HepG2 (cell line): Measurements from ENCODE around the gene ZNF331. TPM values are rescaled to one million over a fixed set of nuclear protein-coding genes. Genes with fewer than 3 reads are reported as not detected.
A peak's percentile ranks its signal among the peaks of the same experiment; 100 is the strongest.

Experiments used
- CSRNP1 ChIP-seq: sonication (generic); formaldehyde crosslinking; IDR thresholded peaks from 2 replicates; pipeline ENCODE4 v1.8.1; 2023; ENCODE audit warnings: mild to moderate bottlenecking, missing genetic modification reagents
- FOXP1 ChIP-seq, 2 experiments: fragments of 450-650 bp in 1 of 2; IDR thresholded peaks; 2 replicates each; pipeline ENCODE4 v1.6.1; 2017 to 2018; ENCODE audit warnings: antibody characterized with exemption in 1 of 2
- GATAD1 ChIP-seq: IDR thresholded peaks from 2 replicates; pipeline ENCODE4 v1.6.1; 2016; ENCODE audit warnings: missing genetic modification reagents, missing compliant biosample characterization
- HDAC1 ChIP-seq: sonication (generic); formaldehyde crosslinking; IDR thresholded peaks from 2 replicates; pipeline ENCODE4 v1.5.1; 2020; ENCODE audit warnings: mild to moderate bottlenecking, missing genetic modification reagents
- HDAC6 ChIP-seq: fragments of 200-600 bp; sonication (generic); IDR thresholded peaks from 2 replicates; pipeline ENCODE4 v1.7.0; 2017; ENCODE audit warnings: mild to moderate bottlenecking, antibody characterized with exemption, low read length, low read depth
- HMG20B ChIP-seq: conservative IDR thresholded peaks from 2 replicates; pipeline ENCODE4 v1.6.1; 2016; ENCODE audit warnings: missing genetic modification reagents, missing compliant biosample characterization
- KDM6A ChIP-seq: IDR thresholded peaks from 2 replicates; pipeline ENCODE4 v1.6.1; 2016; ENCODE audit warnings: low read depth
- NFIC ChIP-seq: IDR thresholded peaks from 2 replicates; pipeline ENCODE4 v1.6.1; 2012; ENCODE audit warnings: mild to moderate bottlenecking, low read length, inconsistent platforms
- PHB2 ChIP-seq: fragments of 450-650 bp; IDR thresholded peaks from 2 replicates; pipeline ENCODE4 v1.6.1; 2018; ENCODE audit not compliant: partially characterized antibody
- PRDM15 ChIP-seq: sonication (generic); formaldehyde crosslinking; IDR thresholded peaks from 2 replicates; pipeline ENCODE4 v1.4.0; 2020; ENCODE audit warnings: missing genetic modification reagents
- REL ChIP-seq: sonication (generic); formaldehyde crosslinking; conservative IDR thresholded peaks from 2 replicates; pipeline ENCODE4 v1.8.0; 2022; ENCODE audit warnings: mild to moderate bottlenecking, missing genetic modification reagents, moderate library complexity
- REPIN1 ChIP-seq: sonication (generic); formaldehyde crosslinking; IDR thresholded peaks from 2 replicates; pipeline ENCODE4 v1.8.0; 2022; ENCODE audit warnings: missing genetic modification reagents, low read depth, mild to moderate bottlenecking, borderline replicate concordance
- RFX1 ChIP-seq: fragments of 450-650 bp; IDR thresholded peaks from 2 replicates; pipeline ENCODE4 v1.6.1; 2017
- RXRA ChIP-seq: sonication (generic); formaldehyde crosslinking; IDR thresholded peaks from 2 replicates; pipeline ENCODE4 v1.5.1; 2020; ENCODE audit warnings: missing genetic modification reagents
- SATB2 ChIP-seq: sonication (generic); formaldehyde crosslinking; IDR thresholded peaks from 2 replicates; pipeline ENCODE4 v1.5.0; 2020; ENCODE audit warnings: missing genetic modification reagents
- SOX13 ChIP-seq, 3 experiments: fragments of 450-650 bp in 1 of 3; sonication (generic) in 1 of 3; formaldehyde crosslinking in 1 of 3; IDR thresholded peaks in 2 of 3; conservative IDR thresholded peaks in 1 of 3; 2 replicates each; pipeline versions ENCODE4 v1.5.0 to v1.6.1; 2016 to 2020; ENCODE audit warnings: antibody characterized with exemption in 1 of 3, mild to moderate bottlenecking in 1 of 3, missing compliant biosample characterization in 1 of 3, missing genetic modification reagents in 1 of 3, moderate library complexity in 1 of 3
- STAT5B ChIP-seq: sonication (generic); formaldehyde crosslinking; IDR thresholded peaks from 2 replicates; pipeline ENCODE4 v1.4.0; 2020; ENCODE audit warnings: missing genetic modification reagents
- YY1 ChIP-seq: IDR thresholded peaks from 2 replicates; pipeline ENCODE4 v1.6.1; 2011; ENCODE audit warnings: low read length, low read depth, moderate library complexity, mild to moderate bottlenecking; ENCODE audit not compliant: insufficient read depth, insufficient replicate concordance
- ZNF280D ChIP-seq: sonication (generic); formaldehyde crosslinking; IDR thresholded peaks from 2 replicates; pipeline ENCODE4 v1.5.1; 2020; ENCODE audit warnings: mild to moderate bottlenecking, missing genetic modification reagents
- ZNF441 ChIP-seq: sonication (generic); formaldehyde crosslinking; IDR thresholded peaks from 2 replicates; pipeline ENCODE4 v1.7.0; 2021; ENCODE audit warnings: missing genetic modification reagents, borderline replicate concordance
- ZNF451 ChIP-seq: sonication (generic); formaldehyde crosslinking; IDR thresholded peaks from 2 replicates; pipeline ENCODE4 v1.5.0; 2020; ENCODE audit warnings: mild to moderate bottlenecking, missing genetic modification reagents
- ZNF510 ChIP-seq: sonication (generic); formaldehyde crosslinking; IDR thresholded peaks from 2 replicates; pipeline ENCODE4 v1.4.0; 2020; ENCODE audit warnings: low read depth, mild to moderate bottlenecking, missing genetic modification reagents
- ZNF629 ChIP-seq: sonication (generic); formaldehyde crosslinking; conservative IDR thresholded peaks from 2 replicates; pipeline ENCODE4 v1.5.0; 2020; ENCODE audit warnings: missing genetic modification reagents
- polyA plus RNA-seq, 8 experiments: library from polyadenylated mRNA; depleted of rRNA in 3 of 8; stranded (reverse) in 7 of 8; unstranded in 1 of 8; fragments of >200 nt; fragmentation: Illumina TruSeq in 4 of 8; extraction: Trizol in 4 of 8; gene quantifications; 2 replicates each; pipeline versions ENCODE4 v1.2.1 to v1.2.3, GENCODE V29; 2011 to 2016; ENCODE audit warnings: low read depth in 4 of 8, missing spikeins in 1 of 8, mixed read lengths in 1 of 8; ENCODE audit not compliant: insufficient read depth in 1 of 8
- total RNA-seq, 5 experiments: library from RNA; depleted of rRNA; stranded (reverse); fragments of >200 nt; fragmentation: Illumina TruSeq; extraction: Trizol; gene quantifications; 2 replicates each; pipeline ENCODE4 v1.2.3, GENCODE V29; 2016; ENCODE audit warnings: low read depth in 1 of 5

ZNF331 gene
- total and polyA plus RNA-seq, 2 of the 13 experiments (the other 11 are each of a cell fraction or from before 2014, with no cell fraction given): 8.2 to 13.3 TPM

- TF ChIP-seq ZNF280D (CRISPR knock-in tag) (no peak), HDAC6 (no peak), SATB2 (CRISPR knock-in tag) (no peak), REPIN1 (CRISPR knock-in tag) (no peak), PRDM15 (CRISPR knock-in tag) (no peak), GATAD1 (CRISPR knock-in tag) (no peak), RFX1 (no peak), ZNF441 (CRISPR knock-in tag) (no peak), FOXP1 (IDR thresholded peaks at IDR 0.05) (no peak), FOXP1 (CRISPR knock-in tag; IDR thresholded peaks at IDR 0.05) (peak; percentile 70; the same call in 1 of the 2 replicates), SOX13 (IDR thresholded peaks at IDR 0.05) (no peak), SOX13 (CRISPR knock-in tag; conservative IDR thresholded peaks at IDR 0.05 in 1 of 2, IDR thresholded peaks at IDR 0.05 in 1 of 2) (peak in 1 of 2 experiments; percentile 68; a peak in 2 of 4 replicates), YY1 (no peak), STAT5B (CRISPR knock-in tag) (no peak), RXRA (no peak; the same call in 1 of the 2 replicates), ZNF510 (CRISPR knock-in tag) (no peak), ZNF451 (CRISPR knock-in tag) (no peak), HMG20B (no peak), PHB2 (no peak), REL (CRISPR knock-in tag) (no peak), ZNF629 (CRISPR knock-in tag) (no peak), KDM6A (CRISPR knock-in tag) (0 out of 2 replicates have a peak, but pooled peaks have one; percentile 12), HDAC1 (peak; percentile 18; the same call in 1 of the 2 replicates), NFIC (peak; percentile 68; the same call in 1 of the 2 replicates), CSRNP1 (no peak)
Observed at GRCh38 chr19:53586277-53586691, 48.3 kb downstream of the ZNF331 start (continued).
